A549 (cell line): ENCODE measurements around the gene COL8A1. TPM values are rescaled to one million over a fixed set of nuclear protein-coding genes. Genes with fewer than 3 reads are reported as not detected.

ENCODE experiments used
- ATAC-seq, 2 experiments: fragments of 200-7000 bp in 1 of 2; fragments of >200 bp in 1 of 2; cut with Nextera tagmentation in 1 of 2; cut with Tn5 transposase in 1 of 2; 3 replicates each; pipeline versions ENCODE4 v1.8.0 to v1.9.1; 2018 to 2020; ENCODE audit warnings: mild to moderate bottlenecking in 1 of 2, moderate library complexity in 1 of 2
- CTCF ChIA-PET: fragments of 300-600 bp; sonication (Branson Sonifier 250); formaldehyde crosslinking; extraction: SDS; loops from one replicate; lab custom pipeline; 2021; ENCODE audit warnings: antibody characterized with exemption, inconsistent platforms; lab: Yijun Ruan, JAX
- POLR2A ChIA-PET: fragments of 350-600 bp; formaldehyde crosslinking; extraction: SDS; loops from one replicate; lab custom pipeline; 2021; ENCODE audit warnings: antibody characterized with exemption, inconsistent platforms; lab: Yijun Ruan, JAX
- DNase-seq, 2 experiments: peaks; one replicate each; pipeline versions ENCODE4 v3.0.0 to v3.0.0-alpha.2; 2011 to 2016; ENCODE audit warnings: low read depth in 1 of 2, low spot score in 1 of 2
- FAIRE-seq: peaks from 2 replicates; lab custom pipeline; 2011; peaks lifted over from hg19 to GRCh38; lab: Jason Lieb, UNC
- H3K27ac ChIP-seq, 2 experiments: fragments of >200 bp; sonication (Bioruptor Twin); formaldehyde crosslinking; 3 replicates each; pipeline ENCODE4 v1.5.1; 2016 to 2017
- H3K4me1 ChIP-seq: fragments of >200 bp; sonication (Bioruptor Twin); formaldehyde crosslinking; 3 replicates; pipeline ENCODE4 v1.6.1; 2016
- H3K4me2 ChIP-seq: fragments of >200 bp; sonication (Bioruptor Twin); formaldehyde crosslinking; 3 replicates; pipeline ENCODE4 v1.6.1; 2016
- H3K4me3 ChIP-seq: fragments of >200 bp; sonication (Bioruptor Twin); formaldehyde crosslinking; 3 replicates; pipeline ENCODE4 v1.5.1; 2016
- H3K9me3 ChIP-seq: fragments of >200 bp; sonication (Bioruptor Twin); formaldehyde crosslinking; 3 replicates; pipeline ENCODE4 v1.6.1; 2016
- E2F6 ChIP-seq: IDR thresholded peaks from 2 replicates; pipeline ENCODE4 v1.6.1; 2012; ENCODE audit warnings: low read depth, borderline replicate concordance
- ELK1 ChIP-seq: fragments of 150-350 bp; IDR thresholded peaks from 2 replicates; pipeline ENCODE4 v1.6.1; 2014; ENCODE audit warnings: low read depth, mild to moderate bottlenecking, low read length
- GATA3 ChIP-seq: IDR thresholded peaks from 2 replicates; pipeline ENCODE4 v1.6.1; 2012; ENCODE audit warnings: borderline replicate concordance
- HMGXB4 ChIP-seq: fragments of 250-450 bp; sonication (Bioruptor Pico); IDR thresholded peaks from 2 replicates; pipeline ENCODE4 v1.5.0; 2021; ENCODE audit warnings: mild to moderate bottlenecking, moderate library complexity, borderline replicate concordance
- MYC ChIP-seq: IDR thresholded peaks from 2 replicates; pipeline ENCODE4 v1.6.1; 2012; ENCODE audit warnings: mild to moderate bottlenecking, inconsistent platforms, low read length, improper control_type of control experiment, borderline replicate concordance
- RCOR1 ChIP-seq: fragments of 150-350 bp; IDR thresholded peaks from 2 replicates; pipeline ENCODE4 v1.6.1; 2014; ENCODE audit warnings: antibody characterized with exemption, low read length, low read depth
- REST ChIP-seq: fragments of 200-600 bp; sonication (generic); IDR thresholded peaks from 2 replicates; pipeline ENCODE4 v1.6.1; 2016; ENCODE audit warnings: antibody characterized with exemption, mild to moderate bottlenecking, moderate library complexity
- RFX5 ChIP-seq: fragments of 450-650 bp; IDR thresholded peaks from 2 replicates; pipeline ENCODE4 v1.7.1; 2014; ENCODE audit warnings: antibody characterized with exemption, mild to moderate bottlenecking, moderate library complexity
- RNF2 ChIP-seq: fragments of 200-600 bp; sonication (generic); IDR thresholded peaks from 2 replicates; pipeline ENCODE4 v1.6.1; 2016; ENCODE audit warnings: low read depth, mild to moderate bottlenecking, antibody characterized with exemption, moderate library complexity, borderline replicate concordance
- WGBS: methylation state at CpG from one replicate; pipeline ENCODE4 v1.1.6; 2017; ENCODE audit errors: missing lambda C conversion rate; 5-methylcytosine and 5-hydroxymethylcytosine counted together
- polyA plus RNA-seq, 4 experiments: library from polyadenylated mRNA; depleted of rRNA in 3 of 4; stranded (reverse); fragments of >200 nt; fragmentation: RNase III in 1 of 4; extraction: RNeasy Plus Mini Kit Qiagen cat#74134 plus additional on column Dnase treatment in 1 of 4; gene quantifications; 2 replicates in 3 of 4; 3 replicates in 1 of 4; pipeline ENCODE4 v1.2.3, GENCODE V29; 2011 to 2017
- TF ChIP-seq, protein P1 (sequence below): fragments of >200 bp; sonication (Bioruptor Twin); formaldehyde crosslinking; IDR thresholded peaks from 3 replicates; pipeline ENCODE4 v1.6.1; 2016

The COL8A1 gene
- polyA plus RNA-seq, 2 of the 4 experiments (the other 2 are of a cell fraction), result not detected

- ChIA-PET CTCF (interaction anchor here (2.4 kb wide), 1 partner anchor 13 kb away, joined by 12 read pairs; no protein-coding TSS in a partner anchor), POLR2A (no interaction called here)
- Histone ChIP-seq H3K4me3 (peak overlapping the region; percentile 62; the same call in 2 of the 3 replicates), H3K27ac (no peak overlapping the region), H3K4me1 (peaks cover 6% of the 10 kb centered on the region; the same call in 2 of the 3 replicates), H3K9me3 (peaks cover 2% of the 10 kb centered on the region; the same call in 1 of the 3 replicates), H3K4me2 (peak overlapping the region; percentile 71)
- TF ChIP-seq ELK1 (no peak), RCOR1 (no peak), REST (no peak), RNF2 (no peak), RFX5 (no peak)
- TF ChIP-seq, protein P1, sequence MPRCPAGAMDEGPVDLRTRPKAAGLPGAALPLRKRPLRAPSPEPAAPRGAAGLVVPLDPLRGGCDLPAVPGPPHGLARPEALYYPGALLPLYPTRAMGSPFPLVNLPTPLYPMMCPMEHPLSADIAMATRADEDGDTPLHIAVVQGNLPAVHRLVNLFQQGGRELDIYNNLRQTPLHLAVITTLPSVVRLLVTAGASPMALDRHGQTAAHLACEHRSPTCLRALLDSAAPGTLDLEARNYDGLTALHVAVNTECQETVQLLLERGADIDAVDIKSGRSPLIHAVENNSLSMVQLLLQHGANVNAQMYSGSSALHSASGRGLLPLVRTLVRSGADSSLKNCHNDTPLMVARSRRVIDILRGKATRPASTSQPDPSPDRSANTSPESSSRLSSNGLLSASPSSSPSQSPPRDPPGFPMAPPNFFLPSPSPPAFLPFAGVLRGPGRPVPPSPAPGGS, result no peak
- FAIRE-seq, result no peak
- no peak for DNase-seq
- ATAC-seq, result no peak
- 95% methylated on average over 2 of the region's 2 CpGs for WGBS
These were observed 180.4 kb downstream of the COL8A1 start for GRCh38 chr3:99818818-99819217.

- Histone ChIP-seq H3K4me3 (no peak overlapping the region), H3K4me1 (peaks cover 17% of the 10 kb centered on the region), H3K4me2 (no peak overlapping the region), H3K27ac (no peak overlapping the region), H3K9me3 (no peaks in the 10 kb centered on the region)
- CTCF ChIA-PET, result interaction anchor here (1.2 to 4.1 kb wide), 5 partner anchors 8 to 437 kb away, joined by 4 to 30 read pairs (median 8); partner anchors contain the start of gene TBC1D23
- ATAC-seq (peak in 1 of 2 experiments; percentile 42; a peak in 3 of 6 replicates), FAIRE-seq (no peak), DNase-seq (no peak)
- 85% methylated on average over 14 of the region's 14 CpGs for WGBS
- TF ChIP-seq RFX5, result no peak
- TF ChIP-seq GATA3, result no peak
- no peak for TF ChIP-seq MYC
- TF ChIP-seq E2F6, result no peak
- POLR2A ChIA-PET, result interaction anchor here (1.0 to 1.3 kb wide), 3 partner anchors 26 to 437 kb away, joined by 3 to 5 read pairs (median 3); partner anchors contain the start of gene TBC1D23
These were observed 185.6 kb downstream of the COL8A1 start for GRCh38 chr3:99823723-99824711.

GRCh38 chr3:99825004-99825640, 186.7 kb downstream of the COL8A1 start:
- ChIA-PET CTCF (interaction anchor here (1.2 to 4.1 kb wide), 2 partner anchors 19 to 429 kb away, joined by 7 to 17 read pairs; no protein-coding TSS in a partner anchor), POLR2A (interaction anchor here (1.0 kb wide), 1 partner anchor 436 kb away, joined by 3 read pairs; the partner anchor contains the start of gene TBC1D23)
- no peaks in the 10 kb centered on the region for H3K9me3 ChIP-seq
- 53% methylated on average over 3 of the region's 3 CpGs for WGBS
- FAIRE-seq (no peak), DNase-seq (no peak), ATAC-seq (peak; percentile 54 to 59; a peak in 4 of 6 replicates)
- peak overlapping the region; percentile 32; the same call in 2 of the 3 replicates for H3K4me2 ChIP-seq
- peaks cover 17% of the 10 kb centered on the region for H3K4me1 ChIP-seq
- no peak overlapping the region for H3K27ac ChIP-seq
- TF ChIP-seq HMGXB4 (no peak), GATA3 (peak; percentile 53; the same call in 1 of the 2 replicates)
- no peak overlapping the region for H3K4me3 ChIP-seq
